Activated T-helper 9 cell treated with anti-CD3 and anti-CD28 coated beads, Interleukin-2, amount 50 U/mL, for 16 hours (primary cell): ENCODE data around the gene MAGI2.
"Not testable (repeated sequence)": the region's sequence is repeated elsewhere in the genome, so short reads cannot be mapped to it uniquely, and the experiment has no call there.

Experiments
- DNase-seq: peaks from one replicate; pipeline ENCODE4 v3.0.0-alpha.2; 2020; ENCODE audit warnings: low read depth

Gene MAGI2

DNA sequence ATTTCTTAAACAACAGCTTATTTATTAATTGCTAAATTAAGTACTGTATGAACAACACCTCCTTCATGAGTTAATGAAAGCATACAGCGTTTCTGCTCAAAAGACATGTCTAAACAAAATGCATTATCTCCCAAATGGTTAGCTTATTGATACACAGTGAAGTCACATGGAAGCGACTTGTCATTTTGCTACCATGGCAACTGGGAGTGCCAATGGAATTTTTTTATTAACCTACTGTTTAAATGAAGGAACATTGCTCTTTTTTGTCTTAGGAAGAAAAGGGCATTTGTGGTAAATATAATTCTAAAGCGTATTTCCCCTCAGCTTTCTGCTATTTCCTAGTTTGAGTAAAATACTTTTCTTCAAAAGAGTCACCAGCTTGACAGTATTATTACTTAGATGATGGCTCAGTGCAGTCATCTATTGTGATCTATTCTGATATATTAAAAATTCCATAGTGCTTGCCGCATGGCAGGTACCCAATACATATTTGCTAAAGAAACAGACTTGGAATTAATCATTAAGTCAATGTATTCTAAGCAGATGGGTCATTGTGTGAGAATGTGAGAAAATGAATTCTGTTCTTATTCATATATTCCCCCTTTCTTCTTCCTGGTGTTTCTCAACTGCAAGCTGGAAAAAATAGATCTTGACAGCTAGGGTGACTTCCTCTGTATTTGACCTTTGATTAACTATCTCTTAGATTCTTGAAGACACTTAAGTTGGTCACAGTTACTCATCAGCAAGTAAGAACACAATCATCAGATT, 818.3 kb downstream of the MAGI2 start:
- DNase-seq: no peak

- no peak for DNase-seq
These were observed 819.4 kb downstream of the MAGI2 start for GRCh38 chr7:78634093-78634492.

- DNase-seq: no peak
These were observed 832.5 kb downstream of the MAGI2 start for GRCh38 chr7:78620920-78621319.

DNA sequence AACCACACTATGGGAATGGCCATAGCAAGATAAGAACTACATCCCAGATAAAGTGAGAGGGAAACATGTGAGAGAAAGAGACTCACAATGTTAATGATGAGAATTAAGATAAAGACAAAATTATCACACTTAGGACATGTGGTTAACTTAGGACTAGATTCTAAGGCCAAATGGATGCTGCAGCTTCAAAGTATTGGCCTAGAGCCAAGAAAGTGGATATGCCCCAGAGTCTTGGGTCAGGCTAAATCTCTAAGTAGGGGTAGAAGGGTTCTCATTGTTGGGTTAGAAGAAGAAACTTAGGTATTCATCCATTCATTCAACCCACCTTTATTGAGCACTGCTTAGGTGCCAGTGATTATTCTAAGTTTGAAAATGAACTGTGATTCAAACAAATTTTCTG, 836.9 kb downstream of the MAGI2 start:
- DNase-seq: no peak

GRCh38 chr7:78609281-78609680, 844.2 kb downstream of the MAGI2 start:
- DNase-seq: no peak

- DNase-seq: no peak
These were observed 846.4 kb downstream of the MAGI2 start for GRCh38 chr7:78607099-78607498.

DNA sequence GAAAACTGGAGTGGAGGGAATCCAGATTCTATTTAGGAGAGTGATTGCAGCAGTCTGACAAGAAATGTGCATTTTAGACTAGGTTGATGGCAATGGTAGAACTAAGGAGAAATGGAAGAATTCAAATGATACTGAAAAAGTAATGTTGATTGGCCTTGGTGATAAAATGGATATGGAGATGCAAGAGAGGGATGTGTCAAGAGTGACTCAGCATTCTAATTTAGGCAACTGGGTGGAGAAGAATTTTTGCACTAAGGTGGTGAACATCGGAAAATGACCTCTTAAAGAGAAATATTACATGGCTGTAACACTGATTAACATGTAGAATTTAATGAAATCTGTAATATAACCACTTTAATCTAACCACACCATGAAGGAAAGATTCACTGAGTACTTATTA, 848.3 kb downstream of the MAGI2 start:
- no peak for DNase-seq

DNA sequence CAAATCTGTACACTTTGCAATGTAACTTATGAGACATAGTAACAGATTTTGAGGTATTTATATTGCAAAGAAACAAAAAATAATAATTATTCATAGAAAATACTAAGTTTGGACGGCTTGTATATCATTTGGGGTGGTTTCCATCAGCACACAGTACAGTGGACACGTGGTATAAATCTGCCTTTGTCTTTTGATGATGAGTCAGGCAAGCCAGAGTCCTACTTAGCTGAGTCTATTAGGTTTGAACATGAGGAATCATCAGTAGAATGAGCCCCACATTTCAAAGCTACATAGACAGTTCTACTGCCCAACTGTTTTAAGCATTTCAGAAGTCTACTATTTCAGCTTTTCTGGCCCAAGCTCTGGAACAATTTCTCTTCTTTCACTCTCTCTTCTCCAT, 851.7 kb downstream of the MAGI2 start:
- no peak for DNase-seq

DNA sequence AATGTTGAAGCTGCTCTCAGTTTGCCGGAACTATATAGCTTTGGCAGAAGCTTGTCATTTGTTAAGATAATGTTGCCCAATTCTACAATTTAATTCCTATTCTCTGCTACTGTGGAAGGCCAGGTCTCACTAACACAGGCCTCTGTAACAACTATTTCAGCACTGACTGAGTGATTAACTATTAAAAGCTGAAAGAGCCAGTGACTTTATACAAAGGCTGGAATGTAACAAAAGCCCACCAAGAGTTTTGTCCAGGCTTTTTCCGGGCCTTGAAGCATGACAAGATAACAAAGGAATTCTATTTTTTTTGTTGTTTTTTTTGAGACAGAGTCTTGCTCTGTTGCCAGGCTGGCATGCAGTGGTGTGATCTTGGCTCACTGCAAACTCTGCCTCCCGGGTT, 859.3 kb downstream of the MAGI2 start:
- DNase-seq: no peak

DNA sequence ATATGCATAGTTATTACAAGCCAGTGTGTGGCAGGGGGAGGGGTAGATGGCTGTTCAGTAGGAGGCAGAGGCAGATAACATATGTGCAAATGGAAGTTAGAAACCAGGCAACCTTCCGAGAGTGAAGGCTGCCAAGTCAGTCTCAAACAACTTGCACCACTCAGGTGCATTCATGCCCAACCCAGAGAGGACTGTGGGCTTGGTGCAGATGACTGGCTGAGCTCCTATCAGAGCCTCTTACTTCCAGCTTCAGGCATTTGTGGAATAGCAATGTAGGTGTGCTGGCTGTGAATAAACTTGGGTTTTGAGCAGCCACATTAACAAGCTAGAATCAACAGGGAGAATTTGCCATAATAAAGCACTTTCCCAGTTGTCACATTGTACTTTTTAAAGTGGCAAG, 865.1 kb downstream of the MAGI2 start:
- no peak for DNase-seq

GRCh38 chr7:78587443-78588044, 865.9 kb downstream of the MAGI2 start:
- no peak for DNase-seq

- no peak for DNase-seq
These were observed 867.5 kb downstream of the MAGI2 start for GRCh38 chr7:78585980-78586379.

- DNase-seq: no peak
These were observed 874.8 kb downstream of the MAGI2 start for GRCh38 chr7:78578686-78579085.

GRCh38 chr7:78577174-78577952, 876.1 kb downstream of the MAGI2 start:
- DNase-seq: not testable (repeated sequence)

DNA sequence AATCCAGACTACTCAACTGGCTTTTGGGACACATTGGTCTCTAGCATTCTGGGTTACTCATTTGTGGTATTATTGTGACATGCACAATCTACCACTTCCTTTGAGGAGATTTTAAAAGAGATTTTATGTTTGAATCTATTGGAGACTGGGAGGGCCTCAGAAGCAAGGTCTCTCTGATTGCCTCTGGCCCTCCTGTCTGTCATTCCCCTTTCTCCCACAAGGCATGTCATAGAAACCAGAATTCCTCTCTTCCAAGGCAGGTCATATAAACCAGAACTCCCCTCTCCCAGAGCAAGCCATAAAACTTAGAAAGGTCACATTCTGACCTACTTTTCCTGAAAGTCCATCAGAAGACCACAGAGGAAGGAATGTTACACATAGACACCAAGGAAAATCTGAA, 877.2 kb downstream of the MAGI2 start:
- DNase-seq: no peak

- no peak for DNase-seq
These were observed 882.2 kb downstream of the MAGI2 start for GRCh38 chr7:78571292-78571691.

- no peak for DNase-seq
These were observed 884.8 kb downstream of the MAGI2 start for GRCh38 chr7:78568690-78569089.

GRCh38 chr7:78567836-78568235, 885.6 kb downstream of the MAGI2 start:
- no peak for DNase-seq

DNA sequence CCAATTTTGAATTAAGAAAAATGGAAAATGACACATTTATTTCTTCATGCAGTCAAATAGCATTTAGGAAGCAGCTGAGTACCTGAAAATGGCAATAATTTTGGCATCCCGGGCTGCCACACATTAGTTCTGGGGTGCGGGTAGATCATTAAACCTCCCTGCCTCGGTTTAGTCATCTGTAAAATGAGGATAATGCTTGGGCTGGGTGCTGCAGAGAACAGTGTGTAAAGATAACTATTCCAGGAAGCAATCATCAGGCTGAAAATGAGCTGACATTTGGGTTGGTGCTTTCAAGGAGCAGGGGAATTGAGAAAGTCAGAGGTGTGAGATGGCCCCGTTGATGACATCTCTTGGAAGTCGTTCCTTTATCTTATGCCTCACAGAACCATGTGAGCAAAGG, 887.7 kb downstream of the MAGI2 start:
- DNase-seq: no peak

DNA sequence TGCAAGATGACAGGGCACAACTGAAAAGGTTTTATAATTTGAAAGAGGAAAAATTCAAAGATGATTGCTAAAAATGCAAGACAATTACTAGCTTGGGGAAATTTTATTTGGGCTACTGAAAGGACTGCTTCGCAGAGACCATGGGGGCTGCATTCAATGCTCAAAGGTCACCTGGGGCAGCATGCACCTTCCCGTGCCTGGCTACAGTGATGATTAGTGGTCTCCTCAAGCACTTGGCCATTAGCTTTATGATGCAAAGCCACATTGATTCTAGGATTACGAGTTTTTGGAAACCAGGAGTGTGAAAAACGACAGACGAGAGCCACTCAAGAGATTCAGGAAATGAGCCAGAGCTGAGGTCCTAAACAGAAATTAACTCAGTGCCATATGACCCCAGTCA, 890.3 kb downstream of the MAGI2 start:
- DNase-seq: no peak

DNA sequence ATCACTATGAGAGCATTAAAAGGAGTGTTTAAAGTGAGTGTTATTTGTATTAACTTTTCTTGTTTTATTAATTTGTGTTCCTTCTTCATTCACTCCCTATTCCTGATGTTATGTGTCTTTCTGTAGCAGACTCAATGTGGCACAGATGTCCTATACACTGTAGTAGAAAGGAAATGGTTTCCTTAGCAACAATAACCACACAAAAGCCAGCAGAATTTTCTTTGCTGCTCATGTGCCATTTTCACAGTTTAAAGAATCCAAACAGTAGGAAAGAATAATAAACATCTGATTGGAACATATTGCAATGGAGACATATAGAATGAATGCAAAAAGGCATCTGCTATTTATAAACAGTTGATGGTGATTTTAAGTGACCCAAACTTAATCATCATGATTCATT, 891.3 kb downstream of the MAGI2 start:
- no peak for DNase-seq

- no peak for DNase-seq
These were observed 894.9 kb downstream of the MAGI2 start for GRCh38 chr7:78558566-78558965.

DNA sequence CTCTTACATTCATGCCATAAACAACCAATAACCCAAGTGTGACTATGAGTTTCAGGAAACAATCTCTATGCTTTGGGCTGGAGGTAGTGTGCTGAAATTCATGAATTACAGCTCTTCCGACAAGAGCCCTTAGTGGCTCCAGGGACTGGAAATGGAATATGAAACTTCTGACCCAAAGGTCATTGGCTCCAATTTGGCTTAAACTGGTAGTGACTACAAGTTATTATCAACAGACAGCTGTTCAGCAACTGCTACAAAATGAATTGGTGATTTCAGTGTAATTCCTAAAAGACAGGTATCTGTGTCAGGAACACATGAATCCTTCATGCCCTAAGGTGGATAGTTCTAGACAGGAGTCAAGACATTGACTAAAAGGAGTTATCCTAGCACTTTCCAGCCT, 909.5 kb downstream of the MAGI2 start:
- no peak for DNase-seq
